ENCODE results near the gene IFNA6. TPM values are rescaled to one million over a fixed set of nuclear protein-coding genes. Genes with fewer than 3 reads are reported as not detected.
"Not testable (repeated sequence)": the region's sequence is repeated elsewhere in the genome, so short reads cannot be mapped to it uniquely, and the experiment has no call there.

IFNA6 gene
- polyA plus RNA-seq, 2 donors, result not detected

DNA sequence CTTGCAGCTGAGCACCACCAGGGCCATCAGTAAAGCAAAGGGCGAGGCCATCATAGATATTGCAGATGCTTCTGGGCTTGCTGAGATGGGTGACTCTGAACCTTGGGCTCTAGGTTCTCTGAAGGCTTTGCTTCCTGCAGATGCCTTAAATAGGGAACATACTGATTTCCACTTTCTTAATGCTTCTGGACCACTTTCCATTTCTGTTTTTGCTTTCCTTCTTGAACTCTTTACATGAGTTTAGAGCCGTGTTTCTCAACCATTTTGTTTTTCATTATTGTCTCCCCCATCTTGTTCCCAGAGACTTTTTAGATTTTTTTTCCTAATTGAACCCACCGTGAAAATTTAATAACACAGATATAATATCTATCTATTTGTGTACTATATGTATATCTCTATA, 17.3 kb upstream of the IFNA6 start, which contains the start of gene IFNA13:
Gene IFNA13 (minus strand): TSS at position 101 of the 400 bp plus-strand sequence. CDS start 47 bp downstream, at position 54.
- Histone ChIP-seq H3K4me1 (ENCODE audit: control insufficient read depth in 2 of 2, insufficient read depth in 2 of 2, low read length in 1 of 2) (no peaks in the 10 kb centered on the region), H3K36me3 (ENCODE audit: control insufficient read depth in 2 of 2, insufficient read depth in 2 of 2, low read length in 1 of 2) (no peaks in the 10 kb centered on the region), H3K4me3 (ENCODE audit: low read depth in 1 of 2, low read length in 2 of 2) (no peak within 1 kb of the TSS), H3K27ac (ENCODE audit: low read depth in 2 of 2, low read length in 1 of 2) (no peak within 1 kb of the TSS), H3K27me3 (ENCODE audit: control insufficient read depth in 1 of 2, insufficient read depth in 2 of 2, low read length in 2 of 2) (no peaks in the 10 kb centered on the region), H3K9me3 (ENCODE audit: control insufficient read depth in 2 of 2, insufficient read depth in 1 of 2, low read depth in 1 of 2, low read length in 1 of 2) (no peaks in the 10 kb centered on the region)
- 91 to 93% methylated on average over 3 of the region's 3 CpGs for WGBS, 2 donors

GRCh38 chr9:21367169-21367568, 16.5 kb upstream of the IFNA6 start:
- not testable (repeated sequence) for H3K27me3 ChIP-seq (ENCODE audit: control insufficient read depth in 1 of 2, insufficient read depth in 2 of 2, low read length in 2 of 2); H3K27ac ChIP-seq (ENCODE audit: low read depth in 2 of 2, low read length in 1 of 2); H3K36me3 ChIP-seq (ENCODE audit: control insufficient read depth in 2 of 2, insufficient read depth in 2 of 2, low read length in 1 of 2); H3K4me3 ChIP-seq (ENCODE audit: low read depth in 1 of 2, low read length in 2 of 2); H3K9me3 ChIP-seq (ENCODE audit: control insufficient read depth in 2 of 2, insufficient read depth in 1 of 2, low read depth in 1 of 2, low read length in 1 of 2); H3K4me1 ChIP-seq (ENCODE audit: control insufficient read depth in 2 of 2, insufficient read depth in 2 of 2, low read length in 1 of 2)
- WGBS, 2 donors, result 88 to 93% methylated on average over 1 of the region's 2 CpGs

DNA sequence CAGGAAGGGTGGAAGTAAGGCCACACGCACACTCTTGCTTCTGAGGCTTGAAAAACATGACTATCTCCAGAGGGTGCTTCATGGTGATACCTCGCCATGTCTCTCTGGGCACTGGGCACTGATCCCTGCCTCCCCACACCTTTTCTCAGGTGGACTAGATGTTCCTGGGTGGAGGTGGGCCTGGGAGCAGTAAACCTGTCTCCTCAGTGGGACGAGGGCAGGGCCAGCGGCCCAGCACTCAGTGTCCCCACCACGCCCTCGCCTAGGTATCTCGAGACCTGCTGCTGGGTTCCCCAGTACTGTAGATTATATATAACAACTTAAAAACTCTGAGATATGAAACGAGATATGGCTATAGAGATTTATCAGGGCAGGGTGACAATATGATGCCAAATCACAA, 11.6 kb upstream of the IFNA6 start:
- Histone ChIP-seq H3K36me3 (ENCODE audit: control insufficient read depth in 2 of 2, insufficient read depth in 2 of 2, low read length in 1 of 2) (no peaks in the 10 kb centered on the region), H3K9me3 (ENCODE audit: control insufficient read depth in 2 of 2, insufficient read depth in 1 of 2, low read depth in 1 of 2, low read length in 1 of 2) (no peaks in the 10 kb centered on the region), H3K27ac (ENCODE audit: low read depth in 2 of 2, low read length in 1 of 2) (no peak overlapping the region), H3K4me1 (ENCODE audit: control insufficient read depth in 2 of 2, insufficient read depth in 2 of 2, low read length in 1 of 2) (no peaks in the 10 kb centered on the region), H3K4me3 (ENCODE audit: low read depth in 1 of 2, low read length in 2 of 2) (no peak overlapping the region), H3K27me3 (ENCODE audit: control insufficient read depth in 1 of 2, insufficient read depth in 2 of 2, low read length in 2 of 2) (no peaks in the 10 kb centered on the region)
- WGBS, 2 donors, result 84 to 88% methylated on average over 8 of the region's 8 CpGs

- Histone ChIP-seq H3K9me3 (ENCODE audit: control insufficient read depth in 2 of 2, insufficient read depth in 1 of 2, low read depth in 1 of 2, low read length in 1 of 2) (no peaks in the 10 kb centered on the region), H3K4me1 (ENCODE audit: control insufficient read depth in 2 of 2, insufficient read depth in 2 of 2, low read length in 1 of 2) (no peaks in the 10 kb centered on the region), H3K27me3 (ENCODE audit: control insufficient read depth in 1 of 2, insufficient read depth in 2 of 2, low read length in 2 of 2) (no peaks in the 10 kb centered on the region), H3K4me3 (ENCODE audit: low read depth in 1 of 2, low read length in 2 of 2) (no peak overlapping the region), H3K36me3 (ENCODE audit: control insufficient read depth in 2 of 2, insufficient read depth in 2 of 2, low read length in 1 of 2) (no peaks in the 10 kb centered on the region), H3K27ac (ENCODE audit: low read depth in 2 of 2, low read length in 1 of 2) (no peak overlapping the region)
- 53 to 61% methylated on average over 7 of the region's 7 CpGs for WGBS, 2 donors
Observed at GRCh38 chr9:21357479-21358460, 7.1 kb upstream of the IFNA6 start.

- WGBS, 2 donors, result 60 to 64% methylated on average over 3 of the region's 3 CpGs
- H3K36me3 ChIP-seq (ENCODE audit: control insufficient read depth in 2 of 2, insufficient read depth in 2 of 2, low read length in 1 of 2), result no peaks in the 10 kb centered on the region
Observed at GRCh38 chr9:21348430-21348970, 2.2 kb downstream of the IFNA6 start.

DNA sequence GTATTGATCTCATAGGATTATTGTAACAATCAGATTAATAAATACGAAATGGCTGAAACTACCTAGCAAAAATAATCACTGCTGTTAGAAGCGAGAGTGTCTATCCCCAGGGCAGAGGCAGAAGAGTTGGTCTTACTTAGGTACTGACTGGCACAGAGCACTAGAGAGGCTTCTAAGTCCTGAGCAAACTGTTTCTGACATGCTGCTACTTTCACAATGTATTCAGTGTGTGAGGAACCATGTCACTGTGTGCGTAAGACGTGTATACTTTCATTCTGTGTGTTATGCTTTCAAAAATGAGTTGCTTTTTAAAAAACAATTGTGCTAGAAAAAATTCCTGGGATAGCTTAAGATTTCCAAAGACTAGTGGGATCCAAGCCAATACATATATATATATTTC, 10.0 kb downstream of the IFNA6 start:
- Histone ChIP-seq H3K36me3 (ENCODE audit: control insufficient read depth in 2 of 2, insufficient read depth in 2 of 2, low read length in 1 of 2) (no peaks in the 10 kb centered on the region), H3K27me3 (ENCODE audit: control insufficient read depth in 1 of 2, insufficient read depth in 2 of 2, low read length in 2 of 2) (no peaks in the 10 kb centered on the region), H3K9me3 (ENCODE audit: control insufficient read depth in 2 of 2, insufficient read depth in 1 of 2, low read depth in 1 of 2, low read length in 1 of 2) (no peaks in the 10 kb centered on the region), H3K4me1 (ENCODE audit: control insufficient read depth in 2 of 2, insufficient read depth in 2 of 2, low read length in 1 of 2) (no peaks in the 10 kb centered on the region), H3K4me3 (ENCODE audit: low read depth in 1 of 2, low read length in 2 of 2) (no peak overlapping the region), H3K27ac (ENCODE audit: low read depth in 2 of 2, low read length in 1 of 2) (no peak overlapping the region)
- WGBS, 2 donors, result 87 to 91% methylated on average over 4 of the region's 4 CpGs

More at GRCh38 chr9:21348430-21348970, 2.2 kb downstream of the IFNA6 start:
- Histone ChIP-seq H3K27ac (ENCODE audit: low read depth in 2 of 2, low read length in 1 of 2) (no peak overlapping the region), H3K4me3 (ENCODE audit: low read depth in 1 of 2, low read length in 2 of 2) (no peak overlapping the region), H3K27me3 (ENCODE audit: control insufficient read depth in 1 of 2, insufficient read depth in 2 of 2, low read length in 2 of 2) (no peaks in the 10 kb centered on the region), H3K4me1 (ENCODE audit: control insufficient read depth in 2 of 2, insufficient read depth in 2 of 2, low read length in 1 of 2) (no peaks in the 10 kb centered on the region), H3K9me3 (ENCODE audit: control insufficient read depth in 2 of 2, insufficient read depth in 1 of 2, low read depth in 1 of 2, low read length in 1 of 2) (no peaks in the 10 kb centered on the region)

DNA sequence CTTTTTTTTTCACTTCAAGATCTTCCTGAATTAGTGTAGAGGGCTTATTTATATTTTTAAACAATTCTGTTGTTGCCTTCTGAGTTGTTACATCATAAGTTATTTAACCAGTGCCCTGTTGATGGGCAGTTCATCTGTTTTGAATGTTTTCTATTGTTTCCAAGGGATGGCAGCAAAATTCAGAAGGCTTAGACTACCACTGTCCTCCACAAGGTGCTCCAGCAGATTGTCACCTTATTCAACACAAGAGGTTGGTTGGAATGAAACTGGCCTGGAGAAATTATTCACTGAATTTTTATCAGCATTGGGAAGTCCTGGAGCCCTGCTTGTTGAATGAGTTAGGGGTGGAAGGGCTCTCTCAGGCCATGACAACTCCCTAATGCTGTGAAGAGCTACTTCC, 14.2 kb downstream of the IFNA6 start:
- H3K9me3 ChIP-seq (ENCODE audit: control insufficient read depth in 2 of 2, insufficient read depth in 1 of 2, low read depth in 1 of 2, low read length in 1 of 2), result no peaks in the 10 kb centered on the region
- H3K4me3 ChIP-seq (ENCODE audit: low read depth in 1 of 2, low read length in 2 of 2), result no peak overlapping the region
- no peaks in the 10 kb centered on the region for H3K27me3 ChIP-seq (ENCODE audit: control insufficient read depth in 1 of 2, insufficient read depth in 2 of 2, low read length in 2 of 2)
- H3K4me1 ChIP-seq (ENCODE audit: control insufficient read depth in 2 of 2, insufficient read depth in 2 of 2, low read length in 1 of 2), result no peaks in the 10 kb centered on the region
- H3K36me3 ChIP-seq (ENCODE audit: control insufficient read depth in 2 of 2, insufficient read depth in 2 of 2, low read length in 1 of 2), result no peaks in the 10 kb centered on the region
- H3K27ac ChIP-seq (ENCODE audit: low read depth in 2 of 2, low read length in 1 of 2), result no peak overlapping the region

GRCh38 chr9:21334701-21335632, 15.7 kb downstream of the IFNA6 start, which contains the start of gene KLHL9:
Gene KLHL9 (minus strand): TSS chr9:21335404. CDS start chr9:21334859, 545 bp downstream.
- 0 to 1% methylated on average over 52 to 55 of the region's 55 CpGs for WGBS, 2 donors
- Histone ChIP-seq H3K36me3 (ENCODE audit: control insufficient read depth in 2 of 2, insufficient read depth in 2 of 2, low read length in 1 of 2) (no peaks in the 10 kb centered on the region), H3K4me1 (ENCODE audit: control insufficient read depth in 2 of 2, insufficient read depth in 2 of 2, low read length in 1 of 2) (no peaks in the 10 kb centered on the region)

DNA sequence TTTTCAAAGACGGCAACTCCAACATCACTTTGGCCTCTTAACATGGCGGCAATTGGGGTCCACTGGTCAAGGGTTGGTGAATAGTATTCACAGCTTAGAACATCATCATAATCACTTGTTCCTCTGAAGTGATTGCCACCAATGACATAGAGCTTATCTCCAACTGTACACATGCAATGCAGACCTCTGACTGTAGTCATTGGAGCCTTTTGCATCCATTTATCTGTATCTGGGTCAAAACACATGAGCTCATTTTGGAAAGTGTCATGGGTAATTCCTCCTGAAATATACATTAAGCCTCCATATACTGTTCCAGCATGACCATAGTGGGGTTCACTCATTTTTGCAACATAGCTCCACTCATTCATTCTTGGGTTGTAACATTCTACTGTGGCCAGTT, 17.5 kb downstream of the IFNA6 start:
- H3K36me3 ChIP-seq (ENCODE audit: control insufficient read depth in 2 of 2, insufficient read depth in 2 of 2, low read length in 1 of 2), result no peaks in the 10 kb centered on the region
- H3K9me3 ChIP-seq (ENCODE audit: control insufficient read depth in 2 of 2, insufficient read depth in 1 of 2, low read depth in 1 of 2, low read length in 1 of 2), result no peaks in the 10 kb centered on the region
- H3K4me3 ChIP-seq (ENCODE audit: low read depth in 1 of 2, low read length in 2 of 2), result peak overlapping the region in 1 of 2 donors; percentile 70
- H3K27me3 ChIP-seq (ENCODE audit: control insufficient read depth in 1 of 2, insufficient read depth in 2 of 2, low read length in 2 of 2), result no peaks in the 10 kb centered on the region
- no peaks in the 10 kb centered on the region for H3K4me1 ChIP-seq (ENCODE audit: control insufficient read depth in 2 of 2, insufficient read depth in 2 of 2, low read length in 1 of 2)
- no peak overlapping the region for H3K27ac ChIP-seq (ENCODE audit: low read depth in 2 of 2, low read length in 1 of 2)
- WGBS, 2 donors, result 98% methylated on average over 2 of the region's 2 CpGs

More at GRCh38 chr9:21334701-21335632, 15.7 kb downstream of the IFNA6 start, which contains the start of gene KLHL9:
- H3K27me3 ChIP-seq (ENCODE audit: control insufficient read depth in 1 of 2, insufficient read depth in 2 of 2, low read length in 2 of 2), result no peaks in the 10 kb centered on the region
- H3K9me3 ChIP-seq (ENCODE audit: control insufficient read depth in 2 of 2, insufficient read depth in 1 of 2, low read depth in 1 of 2, low read length in 1 of 2), result no peaks in the 10 kb centered on the region
- peak within 1 kb of the TSS; percentile 91 to 99 for H3K27ac ChIP-seq (ENCODE audit: low read depth in 2 of 2, low read length in 1 of 2)
- H3K4me3 ChIP-seq (ENCODE audit: low read depth in 1 of 2, low read length in 2 of 2), result peak within 1 kb of the TSS; percentile 70 to 85
